Measurements from ENCODE around the gene ESF1. TPM values are rescaled to one million over a fixed set of nuclear protein-coding genes. Genes with fewer than 3 reads are reported as not detected.

ESF1 gene
- total and polyA plus RNA-seq, 2 experiments from 2014 or later, result 20.5 to 71.7 TPM

DNA sequence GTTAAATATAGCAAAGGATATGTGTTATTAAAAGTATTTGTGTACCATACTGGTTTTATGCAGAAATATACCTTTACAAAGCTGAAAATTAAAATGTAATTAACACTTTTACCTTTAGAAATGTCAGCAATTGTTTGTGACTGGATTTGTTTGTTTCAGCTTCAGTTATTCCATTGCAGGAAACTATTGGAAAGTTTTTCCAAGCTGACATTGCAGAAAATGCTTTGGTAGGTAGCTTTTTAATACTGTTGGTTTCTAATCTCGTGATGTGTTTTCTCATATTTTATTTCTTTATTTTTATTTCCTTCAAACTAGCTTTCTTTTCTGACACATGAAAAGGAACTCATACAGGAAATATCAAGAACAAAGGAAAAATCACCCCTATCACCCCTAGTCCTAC, 8.3 kb upstream of the ESF1 start:
- Mint-ChIP-seq H3K4me3 (no peak overlapping the region), H3K4me1 (no peaks in the 10 kb centered on the region), H3K9me3 (no peaks in the 10 kb centered on the region), H3K36me3 (ENCODE audit: low read depth) (peaks cover 82% of the 10 kb centered on the region), H3K27me3 (ENCODE audit: insufficient read depth, low read depth, poor library complexity) (no peaks in the 10 kb centered on the region), H3K27ac (no peak overlapping the region)
- no peak overlapping the region for H3K4me3 ChIP-seq
- peaks cover 20% of the 10 kb centered on the region for H3K79me2 ChIP-seq (replicated peaks; ENCODE audit: insufficient read depth)
- ATAC-seq (no peak), DNase-seq (ENCODE audit: low spot score) (no peak)
- no peak for TF ChIP-seq NANOG (IDR thresholded peaks at IDR 0.05; ENCODE audit: borderline replicate concordance)
- no peak for TF ChIP-seq STAT1 (IDR thresholded peaks at IDR 0.05; ENCODE audit: unreplicated experiment)
- no peak for TF ChIP-seq ZNF114 (CRISPR knock-in tag; IDR thresholded peaks at IDR 0.05)
- no peak for TF ChIP-seq POLR2AphosphoS5 (IDR thresholded peaks at IDR 0.05; ENCODE audit: low read depth)
- TF ChIP-seq, protein P1, sequence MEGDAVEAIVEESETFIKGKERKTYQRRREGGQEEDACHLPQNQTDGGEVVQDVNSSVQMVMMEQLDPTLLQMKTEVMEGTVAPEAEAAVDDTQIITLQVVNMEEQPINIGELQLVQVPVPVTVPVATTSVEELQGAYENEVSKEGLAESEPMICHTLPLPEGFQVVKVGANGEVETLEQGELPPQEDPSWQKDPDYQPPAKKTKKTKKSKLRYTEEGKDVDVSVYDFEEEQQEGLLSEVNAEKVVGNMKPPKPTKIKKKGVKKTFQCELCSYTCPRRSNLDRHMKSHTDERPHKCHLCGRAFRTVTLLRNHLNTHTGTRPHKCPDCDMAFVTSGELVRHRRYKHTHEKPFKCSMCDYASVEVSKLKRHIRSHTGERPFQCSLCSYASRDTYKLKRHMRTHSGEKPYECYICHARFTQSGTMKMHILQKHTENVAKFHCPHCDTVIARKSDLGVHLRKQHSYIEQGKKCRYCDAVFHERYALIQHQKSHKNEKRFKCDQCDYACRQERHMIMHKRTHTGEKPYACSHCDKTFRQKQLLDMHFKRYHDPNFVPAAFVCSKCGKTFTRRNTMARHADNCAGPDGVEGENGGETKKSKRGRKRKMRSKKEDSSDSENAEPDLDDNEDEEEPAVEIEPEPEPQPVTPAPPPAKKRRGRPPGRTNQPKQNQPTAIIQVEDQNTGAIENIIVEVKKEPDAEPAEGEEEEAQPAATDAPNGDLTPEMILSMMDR (conservative IDR thresholded peaks at IDR 0.05; ENCODE audit: low read depth in 2 of 2), result no peak
- TF ChIP-seq, protein P2, sequence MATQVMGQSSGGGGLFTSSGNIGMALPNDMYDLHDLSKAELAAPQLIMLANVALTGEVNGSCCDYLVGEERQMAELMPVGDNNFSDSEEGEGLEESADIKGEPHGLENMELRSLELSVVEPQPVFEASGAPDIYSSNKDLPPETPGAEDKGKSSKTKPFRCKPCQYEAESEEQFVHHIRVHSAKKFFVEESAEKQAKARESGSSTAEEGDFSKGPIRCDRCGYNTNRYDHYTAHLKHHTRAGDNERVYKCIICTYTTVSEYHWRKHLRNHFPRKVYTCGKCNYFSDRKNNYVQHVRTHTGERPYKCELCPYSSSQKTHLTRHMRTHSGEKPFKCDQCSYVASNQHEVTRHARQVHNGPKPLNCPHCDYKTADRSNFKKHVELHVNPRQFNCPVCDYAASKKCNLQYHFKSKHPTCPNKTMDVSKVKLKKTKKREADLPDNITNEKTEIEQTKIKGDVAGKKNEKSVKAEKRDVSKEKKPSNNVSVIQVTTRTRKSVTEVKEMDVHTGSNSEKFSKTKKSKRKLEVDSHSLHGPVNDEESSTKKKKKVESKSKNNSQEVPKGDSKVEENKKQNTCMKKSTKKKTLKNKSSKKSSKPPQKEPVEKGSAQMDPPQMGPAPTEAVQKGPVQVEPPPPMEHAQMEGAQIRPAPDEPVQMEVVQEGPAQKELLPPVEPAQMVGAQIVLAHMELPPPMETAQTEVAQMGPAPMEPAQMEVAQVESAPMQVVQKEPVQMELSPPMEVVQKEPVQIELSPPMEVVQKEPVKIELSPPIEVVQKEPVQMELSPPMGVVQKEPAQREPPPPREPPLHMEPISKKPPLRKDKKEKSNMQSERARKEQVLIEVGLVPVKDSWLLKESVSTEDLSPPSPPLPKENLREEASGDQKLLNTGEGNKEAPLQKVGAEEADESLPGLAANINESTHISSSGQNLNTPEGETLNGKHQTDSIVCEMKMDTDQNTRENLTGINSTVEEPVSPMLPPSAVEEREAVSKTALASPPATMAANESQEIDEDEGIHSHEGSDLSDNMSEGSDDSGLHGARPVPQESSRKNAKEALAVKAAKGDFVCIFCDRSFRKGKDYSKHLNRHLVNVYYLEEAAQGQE (IDR thresholded peaks at IDR 0.05; ENCODE audit: unreplicated experiment), result no peak
- TF ChIP-seq, protein P3, sequence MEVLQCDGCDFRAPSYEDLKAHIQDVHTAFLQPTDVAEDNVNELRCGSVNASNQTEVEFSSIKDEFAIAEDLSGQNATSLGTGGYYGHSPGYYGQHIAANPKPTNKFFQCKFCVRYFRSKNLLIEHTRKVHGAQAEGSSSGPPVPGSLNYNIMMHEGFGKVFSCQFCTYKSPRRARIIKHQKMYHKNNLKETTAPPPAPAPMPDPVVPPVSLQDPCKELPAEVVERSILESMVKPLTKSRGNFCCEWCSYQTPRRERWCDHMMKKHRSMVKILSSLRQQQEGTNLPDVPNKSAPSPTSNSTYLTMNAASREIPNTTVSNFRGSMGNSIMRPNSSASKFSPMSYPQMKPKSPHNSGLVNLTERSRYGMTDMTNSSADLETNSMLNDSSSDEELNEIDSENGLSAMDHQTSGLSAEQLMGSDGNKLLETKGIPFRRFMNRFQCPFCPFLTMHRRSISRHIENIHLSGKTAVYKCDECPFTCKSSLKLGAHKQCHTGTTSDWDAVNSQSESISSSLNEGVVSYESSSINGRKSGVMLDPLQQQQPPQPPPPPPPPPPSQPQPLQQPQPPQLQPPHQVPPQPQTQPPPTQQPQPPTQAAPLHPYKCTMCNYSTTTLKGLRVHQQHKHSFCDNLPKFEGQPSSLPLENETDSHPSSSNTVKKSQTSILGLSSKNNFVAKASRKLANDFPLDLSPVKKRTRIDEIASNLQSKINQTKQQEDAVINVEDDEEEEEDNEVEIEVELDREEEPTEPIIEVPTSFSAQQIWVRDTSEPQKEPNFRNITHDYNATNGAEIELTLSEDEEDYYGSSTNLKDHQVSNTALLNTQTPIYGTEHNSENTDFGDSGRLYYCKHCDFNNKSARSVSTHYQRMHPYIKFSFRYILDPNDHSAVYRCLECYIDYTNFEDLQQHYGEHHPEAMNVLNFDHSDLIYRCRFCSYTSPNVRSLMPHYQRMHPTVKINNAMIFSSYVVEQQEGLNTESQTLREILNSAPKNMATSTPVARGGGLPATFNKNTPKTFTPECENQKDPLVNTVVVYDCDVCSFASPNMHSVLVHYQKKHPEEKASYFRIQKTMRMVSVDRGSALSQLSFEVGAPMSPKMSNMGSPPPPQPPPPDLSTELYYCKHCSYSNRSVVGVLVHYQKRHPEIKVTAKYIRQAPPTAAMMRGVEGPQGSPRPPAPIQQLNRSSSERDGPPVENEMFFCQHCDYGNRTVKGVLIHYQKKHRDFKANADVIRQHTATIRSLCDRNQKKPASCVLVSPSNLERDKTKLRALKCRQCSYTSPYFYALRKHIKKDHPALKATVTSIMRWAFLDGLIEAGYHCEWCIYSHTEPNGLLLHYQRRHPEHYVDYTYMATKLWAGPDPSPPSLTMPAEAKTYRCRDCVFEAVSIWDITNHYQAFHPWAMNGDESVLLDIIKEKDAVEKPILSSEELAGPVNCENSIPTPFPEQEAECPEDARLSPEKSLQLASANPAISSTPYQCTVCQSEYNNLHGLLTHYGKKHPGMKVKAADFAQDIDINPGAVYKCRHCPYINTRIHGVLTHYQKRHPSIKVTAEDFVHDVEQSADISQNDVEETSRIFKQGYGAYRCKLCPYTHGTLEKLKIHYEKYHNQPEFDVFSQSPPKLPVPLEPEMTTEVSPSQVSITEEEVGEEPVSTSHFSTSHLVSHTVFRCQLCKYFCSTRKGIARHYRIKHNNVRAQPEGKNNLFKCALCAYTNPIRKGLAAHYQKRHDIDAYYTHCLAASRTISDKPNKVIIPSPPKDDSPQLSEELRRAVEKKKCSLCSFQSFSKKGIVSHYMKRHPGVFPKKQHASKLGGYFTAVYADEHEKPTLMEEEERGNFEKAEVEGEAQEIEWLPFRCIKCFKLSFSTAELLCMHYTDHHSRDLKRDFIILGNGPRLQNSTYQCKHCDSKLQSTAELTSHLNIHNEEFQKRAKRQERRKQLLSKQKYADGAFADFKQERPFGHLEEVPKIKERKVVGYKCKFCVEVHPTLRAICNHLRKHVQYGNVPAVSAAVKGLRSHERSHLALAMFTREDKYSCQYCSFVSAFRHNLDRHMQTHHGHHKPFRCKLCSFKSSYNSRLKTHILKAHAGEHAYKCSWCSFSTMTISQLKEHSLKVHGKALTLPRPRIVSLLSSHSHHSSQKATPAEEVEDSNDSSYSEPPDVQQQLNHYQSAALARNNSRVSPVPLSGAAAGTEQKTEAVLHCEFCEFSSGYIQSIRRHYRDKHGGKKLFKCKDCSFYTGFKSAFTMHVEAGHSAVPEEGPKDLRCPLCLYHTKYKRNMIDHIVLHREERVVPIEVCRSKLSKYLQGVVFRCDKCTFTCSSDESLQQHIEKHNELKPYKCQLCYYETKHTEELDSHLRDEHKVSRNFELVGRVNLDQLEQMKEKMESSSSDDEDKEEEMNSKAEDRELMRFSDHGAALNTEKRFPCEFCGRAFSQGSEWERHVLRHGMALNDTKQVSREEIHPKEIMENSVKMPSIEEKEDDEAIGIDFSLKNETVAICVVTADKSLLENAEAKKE (CRISPR knock-in tag; IDR thresholded peaks at IDR 0.05), result no peak
- TF ChIP-seq ZNF331 (CRISPR knock-in tag; IDR thresholded peaks at IDR 0.05; ENCODE audit: low read depth), result no peak
- no peak for TF ChIP-seq EZH2phosphoT487 (IDR thresholded peaks at IDR 0.05; ENCODE audit: unreplicated experiment)
- no peak for TF ChIP-seq JUNB (IDR thresholded peaks at IDR 0.05; ENCODE audit: unreplicated experiment)
- TF ChIP-seq EZH2 (IDR thresholded peaks at IDR 0.05; ENCODE audit: low read depth, unreplicated experiment), result no peak
- TF ChIP-seq CREB1 (CRISPR knock-in tag; IDR thresholded peaks at IDR 0.05; ENCODE audit: low read depth), result no peak
- 0 out of 2 replicates have a peak, but pooled peaks cover 2% of the 10 kb centered on the region for H4K20me1 ChIP-seq (replicated peaks; ENCODE audit: insufficient read depth)
- H3F3A ChIP-seq (replicated peaks; ENCODE audit: low read depth), result no peaks in the 10 kb centered on the region
- H2AFZ ChIP-seq, result no peak overlapping the region
- H3K4me1 ChIP-seq (ENCODE audit: insufficient read depth), result no peaks in the 10 kb centered on the region
- no peaks in the 10 kb centered on the region for H3K27me3 ChIP-seq (ENCODE audit: insufficient read depth)
- peaks cover 48% of the 10 kb centered on the region for H3K36me3 ChIP-seq (ENCODE audit: insufficient read depth)
- no peak overlapping the region for H3K4me2 ChIP-seq
- H3K9me2 ChIP-seq (ENCODE audit: insufficient read depth), result no peaks in the 10 kb centered on the region
- H3K27ac ChIP-seq (ENCODE audit: low read depth), result no peak overlapping the region
